ENCODE results near the gene CDC42BPB. TPM values are rescaled to one million over a fixed set of nuclear protein-coding genes. Genes with fewer than 3 reads are reported as not detected.

CDC42BPB gene
- total and polyA plus RNA-seq, 2 of the 13 experiments (the other 11 are each of a cell fraction or from before 2014, with no cell fraction given), result 19.7 to 32.3 TPM

DNA sequence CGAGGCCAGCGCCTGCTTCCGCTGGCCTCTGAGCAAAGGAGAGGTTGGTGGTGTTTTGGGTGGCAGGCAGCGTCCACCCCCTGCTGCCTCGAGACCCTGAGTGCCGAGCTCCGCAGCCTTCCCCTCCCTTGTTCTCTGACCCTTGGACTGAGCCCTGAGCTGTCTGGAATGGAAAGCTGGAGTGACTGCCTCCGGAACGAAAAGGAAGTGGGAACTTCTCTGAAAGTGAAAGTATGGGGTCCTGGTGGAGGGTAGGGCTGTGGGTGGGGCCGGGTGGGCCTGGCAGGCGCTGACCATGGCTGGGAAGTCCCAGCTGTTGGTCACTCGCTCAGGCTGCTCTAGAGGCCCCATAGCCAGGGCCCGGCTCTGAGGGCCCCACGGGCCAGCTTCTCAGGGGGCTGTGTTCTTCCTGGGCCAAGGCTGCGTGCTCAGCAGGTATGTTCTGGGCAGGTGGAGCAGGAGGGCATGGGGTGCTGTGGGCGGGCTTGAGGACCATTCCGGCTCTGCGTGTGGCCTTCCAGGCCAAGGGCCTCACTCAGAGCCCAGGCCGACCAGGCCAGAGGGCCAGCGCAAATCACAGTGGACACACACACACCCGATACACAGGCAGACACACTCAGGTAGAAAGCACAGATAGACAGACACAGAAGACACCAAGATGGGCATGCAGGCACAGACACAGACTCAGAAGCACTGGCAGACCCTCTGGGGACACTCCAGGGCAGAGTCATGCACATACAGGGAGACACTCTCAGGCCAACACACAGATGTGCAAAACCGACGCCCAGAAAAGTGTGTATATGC is 37.3 kb upstream of the CDC42BPB start, which contains the start of gene EXOC3L4 (continued):
- TF ChIP-seq, protein P1, sequence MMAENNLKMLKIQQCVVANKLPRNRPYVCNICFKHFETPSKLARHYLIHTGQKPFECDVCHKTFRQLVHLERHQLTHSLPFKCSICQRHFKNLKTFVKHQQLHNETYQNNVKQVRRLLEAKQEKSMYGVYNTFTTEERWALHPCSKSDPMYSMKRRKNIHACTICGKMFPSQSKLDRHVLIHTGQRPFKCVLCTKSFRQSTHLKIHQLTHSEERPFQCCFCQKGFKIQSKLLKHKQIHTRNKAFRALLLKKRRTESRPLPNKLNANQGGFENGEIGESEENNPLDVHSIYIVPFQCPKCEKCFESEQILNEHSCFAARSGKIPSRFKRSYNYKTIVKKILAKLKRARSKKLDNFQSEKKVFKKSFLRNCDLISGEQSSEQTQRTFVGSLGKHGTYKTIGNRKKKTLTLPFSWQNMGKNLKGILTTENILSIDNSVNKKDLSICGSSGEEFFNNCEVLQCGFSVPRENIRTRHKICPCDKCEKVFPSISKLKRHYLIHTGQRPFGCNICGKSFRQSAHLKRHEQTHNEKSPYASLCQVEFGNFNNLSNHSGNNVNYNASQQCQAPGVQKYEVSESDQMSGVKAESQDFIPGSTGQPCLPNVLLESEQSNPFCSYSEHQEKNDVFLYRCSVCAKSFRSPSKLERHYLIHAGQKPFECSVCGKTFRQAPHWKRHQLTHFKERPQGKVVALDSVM (CRISPR knock-in tag; IDR thresholded peaks at IDR 0.05), result no peak; the same call in 1 of the 2 replicates
- TF ChIP-seq, protein P2, sequence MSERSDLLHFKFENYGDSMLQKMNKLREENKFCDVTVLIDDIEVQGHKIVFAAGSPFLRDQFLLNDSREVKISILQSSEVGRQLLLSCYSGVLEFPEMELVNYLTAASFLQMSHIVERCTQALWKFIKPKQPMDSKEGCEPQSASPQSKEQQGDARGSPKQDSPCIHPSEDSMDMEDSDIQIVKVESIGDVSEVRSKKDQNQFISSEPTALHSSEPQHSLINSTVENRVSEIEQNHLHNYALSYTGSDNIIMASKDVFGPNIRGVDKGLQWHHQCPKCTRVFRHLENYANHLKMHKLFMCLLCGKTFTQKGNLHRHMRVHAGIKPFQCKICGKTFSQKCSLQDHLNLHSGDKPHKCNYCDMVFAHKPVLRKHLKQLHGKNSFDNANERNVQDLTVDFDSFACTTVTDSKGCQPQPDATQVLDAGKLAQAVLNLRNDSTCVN (CRISPR knock-in tag; IDR thresholded peaks at IDR 0.05; ENCODE audit: borderline replicate concordance), result peak; percentile 19; the same call in 1 of the 2 replicates
- TF ChIP-seq, protein P3, sequence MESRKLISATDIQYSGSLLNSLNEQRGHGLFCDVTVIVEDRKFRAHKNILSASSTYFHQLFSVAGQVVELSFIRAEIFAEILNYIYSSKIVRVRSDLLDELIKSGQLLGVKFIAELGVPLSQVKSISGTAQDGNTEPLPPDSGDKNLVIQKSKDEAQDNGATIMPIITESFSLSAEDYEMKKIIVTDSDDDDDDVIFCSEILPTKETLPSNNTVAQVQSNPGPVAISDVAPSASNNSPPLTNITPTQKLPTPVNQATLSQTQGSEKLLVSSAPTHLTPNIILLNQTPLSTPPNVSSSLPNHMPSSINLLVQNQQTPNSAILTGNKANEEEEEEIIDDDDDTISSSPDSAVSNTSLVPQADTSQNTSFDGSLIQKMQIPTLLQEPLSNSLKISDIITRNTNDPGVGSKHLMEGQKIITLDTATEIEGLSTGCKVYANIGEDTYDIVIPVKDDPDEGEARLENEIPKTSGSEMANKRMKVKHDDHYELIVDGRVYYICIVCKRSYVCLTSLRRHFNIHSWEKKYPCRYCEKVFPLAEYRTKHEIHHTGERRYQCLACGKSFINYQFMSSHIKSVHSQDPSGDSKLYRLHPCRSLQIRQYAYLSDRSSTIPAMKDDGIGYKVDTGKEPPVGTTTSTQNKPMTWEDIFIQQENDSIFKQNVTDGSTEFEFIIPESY (CRISPR knock-in tag; IDR thresholded peaks at IDR 0.05), result no peak
- TF ChIP-seq, protein P4, sequence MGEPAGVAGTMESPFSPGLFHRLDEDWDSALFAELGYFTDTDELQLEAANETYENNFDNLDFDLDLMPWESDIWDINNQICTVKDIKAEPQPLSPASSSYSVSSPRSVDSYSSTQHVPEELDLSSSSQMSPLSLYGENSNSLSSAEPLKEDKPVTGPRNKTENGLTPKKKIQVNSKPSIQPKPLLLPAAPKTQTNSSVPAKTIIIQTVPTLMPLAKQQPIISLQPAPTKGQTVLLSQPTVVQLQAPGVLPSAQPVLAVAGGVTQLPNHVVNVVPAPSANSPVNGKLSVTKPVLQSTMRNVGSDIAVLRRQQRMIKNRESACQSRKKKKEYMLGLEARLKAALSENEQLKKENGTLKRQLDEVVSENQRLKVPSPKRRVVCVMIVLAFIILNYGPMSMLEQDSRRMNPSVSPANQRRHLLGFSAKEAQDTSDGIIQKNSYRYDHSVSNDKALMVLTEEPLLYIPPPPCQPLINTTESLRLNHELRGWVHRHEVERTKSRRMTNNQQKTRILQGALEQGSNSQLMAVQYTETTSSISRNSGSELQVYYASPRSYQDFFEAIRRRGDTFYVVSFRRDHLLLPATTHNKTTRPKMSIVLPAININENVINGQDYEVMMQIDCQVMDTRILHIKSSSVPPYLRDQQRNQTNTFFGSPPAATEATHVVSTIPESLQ (CRISPR knock-in tag; conservative IDR thresholded peaks at IDR 0.05), result no peak
- TF ChIP-seq ZNF274 (CRISPR knock-in tag; IDR thresholded peaks at IDR 0.05) (no peak), ZNF124 (CRISPR knock-in tag; IDR thresholded peaks at IDR 0.05) (no peak; the same call in 1 of the 2 replicates), ZNF552 (CRISPR knock-in tag; IDR thresholded peaks at IDR 0.05; ENCODE audit: borderline replicate concordance) (no peak), FOXK1 (CRISPR knock-in tag; IDR thresholded peaks at IDR 0.05; ENCODE audit: borderline replicate concordance, low read depth) (no peak), ZNF713 (CRISPR knock-in tag; IDR thresholded peaks at IDR 0.05) (0 out of 2 replicates have a peak, but pooled peaks have one; percentile 58), HNRNPUL1 (IDR thresholded peaks at IDR 0.05; ENCODE audit: low read depth, low read length) (no peak), SETDB1 (CRISPR knock-in tag; IDR thresholded peaks at IDR 0.05; ENCODE audit: borderline replicate concordance) (no peak), ETV5 (CRISPR knock-in tag; IDR thresholded peaks at IDR 0.05; ENCODE audit: borderline replicate concordance) (peak; percentile 45; the same call in 1 of the 2 replicates), ZNF589 (CRISPR knock-in tag; conservative IDR thresholded peaks at IDR 0.05) (no peak)
- TF ChIP-seq, protein P5, sequence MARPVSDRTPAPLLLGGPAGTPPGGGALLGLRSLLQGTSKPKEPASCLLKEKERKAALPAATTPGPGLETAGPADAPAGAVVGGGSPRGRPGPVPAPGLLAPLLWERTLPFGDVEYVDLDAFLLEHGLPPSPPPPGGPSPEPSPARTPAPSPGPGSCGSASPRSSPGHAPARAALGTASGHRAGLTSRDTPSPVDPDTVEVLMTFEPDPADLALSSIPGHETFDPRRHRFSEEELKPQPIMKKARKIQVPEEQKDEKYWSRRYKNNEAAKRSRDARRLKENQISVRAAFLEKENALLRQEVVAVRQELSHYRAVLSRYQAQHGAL (CRISPR knock-in tag; IDR thresholded peaks at IDR 0.05; ENCODE audit: not compliant biosample characterization), result no peak
- TF ChIP-seq, protein P6, sequence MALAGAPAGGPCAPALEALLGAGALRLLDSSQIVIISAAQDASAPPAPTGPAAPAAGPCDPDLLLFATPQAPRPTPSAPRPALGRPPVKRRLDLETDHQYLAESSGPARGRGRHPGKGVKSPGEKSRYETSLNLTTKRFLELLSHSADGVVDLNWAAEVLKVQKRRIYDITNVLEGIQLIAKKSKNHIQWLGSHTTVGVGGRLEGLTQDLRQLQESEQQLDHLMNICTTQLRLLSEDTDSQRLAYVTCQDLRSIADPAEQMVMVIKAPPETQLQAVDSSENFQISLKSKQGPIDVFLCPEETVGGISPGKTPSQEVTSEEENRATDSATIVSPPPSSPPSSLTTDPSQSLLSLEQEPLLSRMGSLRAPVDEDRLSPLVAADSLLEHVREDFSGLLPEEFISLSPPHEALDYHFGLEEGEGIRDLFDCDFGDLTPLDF (CRISPR knock-in tag; IDR thresholded peaks at IDR 0.05), result no peak
- TF ChIP-seq, protein P7, sequence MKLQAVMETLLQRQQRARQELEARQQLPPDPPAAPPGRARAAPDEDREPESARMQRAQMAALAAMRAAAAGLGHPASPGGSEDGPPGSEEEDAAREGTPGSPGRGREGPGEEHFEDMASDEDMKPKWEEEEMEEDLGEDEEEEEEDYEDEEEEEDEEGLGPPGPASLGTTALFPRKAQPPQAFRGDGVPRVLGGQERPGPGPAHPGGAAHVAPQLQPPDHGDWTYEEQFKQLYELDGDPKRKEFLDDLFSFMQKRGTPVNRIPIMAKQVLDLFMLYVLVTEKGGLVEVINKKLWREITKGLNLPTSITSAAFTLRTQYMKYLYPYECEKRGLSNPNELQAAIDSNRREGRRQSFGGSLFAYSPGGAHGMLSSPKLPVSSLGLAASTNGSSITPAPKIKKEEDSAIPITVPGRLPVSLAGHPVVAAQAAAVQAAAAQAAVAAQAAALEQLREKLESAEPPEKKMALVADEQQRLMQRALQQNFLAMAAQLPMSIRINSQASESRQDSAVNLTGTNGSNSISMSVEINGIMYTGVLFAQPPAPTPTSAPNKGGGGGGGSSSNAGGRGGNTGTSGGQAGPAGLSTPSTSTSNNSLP (IDR thresholded peaks at IDR 0.05; ENCODE audit: low read depth, low read length), result no peak
